MM.1S (cell line): ENCODE results near the gene LCN12.

Source experiments
- CTCF ChIP-seq: fragments of 300-600 bp; sonication (generic); IDR thresholded peaks from 2 replicates; pipeline ENCODE4 v1.5.1; 2016; ENCODE audit warnings: antibody characterized with exemption, low read length, mixed read lengths
- EZH2 ChIP-seq: fragments of 300-600 bp; sonication (generic); optimal IDR thresholded peaks from 2 replicates; pipeline ENCODE3; 2017; ENCODE audit warnings: low read depth, mild to moderate bottlenecking, antibody characterized with exemption, low read length, mixed read lengths

- TF ChIP-seq EZH2 (no peak), CTCF (no peak)
These were observed 27.9 kb downstream of the LCN12 start for GRCh38 chr9:136979769-136980587.
